GM19193 (cell line): ENCODE results near the gene GRIK2.

Experiments used
- POLR2A ChIP-seq: IDR thresholded peaks from 4 replicates; pipeline ENCODE4 v1.6.1; 2011; ENCODE audit not compliant: insufficient read depth, insufficient read length; ENCODE audit errors: extremely low read depth

The GRIK2 gene

DNA sequence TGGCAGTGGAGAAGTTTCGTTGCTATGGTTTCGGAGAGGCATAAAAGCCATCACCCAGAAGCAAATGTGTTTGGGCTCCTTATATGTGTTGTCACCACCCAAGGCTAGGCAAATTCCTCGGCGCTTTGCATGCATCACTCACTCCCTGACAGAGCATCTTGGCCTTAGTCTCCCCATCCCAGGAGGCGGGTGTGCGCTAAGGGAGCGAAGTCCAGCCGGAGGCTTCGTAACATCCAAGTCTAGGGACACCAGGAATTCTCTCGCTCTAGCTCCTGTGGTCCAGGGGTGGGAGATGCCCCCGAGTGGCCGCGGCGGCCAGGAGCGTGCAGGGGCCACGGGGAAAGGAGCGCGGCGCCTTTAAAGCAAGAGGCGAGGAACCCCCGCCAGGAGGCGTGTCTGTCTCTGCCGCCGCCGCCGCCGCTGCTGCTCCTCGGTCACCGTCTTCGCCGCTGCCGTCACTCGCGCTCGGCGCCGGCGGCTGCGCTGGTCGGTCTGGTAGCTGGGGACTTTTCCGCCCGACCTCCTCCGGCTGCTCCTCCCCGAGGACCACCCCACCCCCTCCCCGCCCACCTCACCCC lies at the start of gene GRIK2:
Gene GRIK2 (plus strand): TSS at position 458 of the 578 bp plus-strand sequence.
- no peak for TF ChIP-seq POLR2A

DNA sequence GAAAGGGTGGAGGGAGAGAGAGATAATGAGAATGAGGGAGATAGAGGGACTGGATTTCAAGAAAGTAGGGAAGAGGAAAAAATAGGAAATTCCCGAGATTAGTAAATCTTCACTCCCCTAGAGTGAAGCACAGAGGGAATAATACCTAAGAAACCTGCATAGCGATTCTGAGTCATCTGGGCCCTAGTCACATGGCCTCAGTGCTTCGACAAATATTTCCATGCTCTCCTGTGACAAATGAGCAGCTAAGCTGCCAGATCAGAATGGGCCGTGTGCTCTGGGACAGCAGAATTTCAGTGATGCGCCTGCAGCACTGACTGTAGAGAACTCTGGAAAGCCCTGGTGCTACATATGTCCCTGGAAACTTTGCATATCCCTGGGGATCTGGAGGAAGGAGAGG lies 48.6 kb upstream of the GRIK2 start:
- TF ChIP-seq POLR2A, result no peak

DNA sequence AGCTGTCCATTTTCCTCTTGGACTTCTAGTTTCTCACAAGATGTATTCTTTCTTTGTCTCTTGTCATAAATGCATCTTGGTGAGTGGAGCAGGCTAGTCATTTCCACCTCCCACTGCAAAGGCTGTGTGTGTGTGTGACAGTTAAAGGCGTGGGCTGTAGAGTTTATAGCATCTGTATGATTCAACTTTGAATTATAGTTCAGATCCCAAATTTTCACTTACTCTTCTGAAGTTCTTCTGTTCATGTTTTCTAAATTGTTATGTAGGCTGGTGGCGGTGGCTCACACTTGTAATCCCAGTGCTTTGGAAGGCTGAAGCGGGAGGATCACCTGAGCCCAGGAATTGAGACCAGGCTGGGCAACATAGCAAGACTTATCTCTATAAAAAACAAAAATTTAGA lies 44.7 kb upstream of the GRIK2 start:
- TF ChIP-seq POLR2A, result no peak

DNA sequence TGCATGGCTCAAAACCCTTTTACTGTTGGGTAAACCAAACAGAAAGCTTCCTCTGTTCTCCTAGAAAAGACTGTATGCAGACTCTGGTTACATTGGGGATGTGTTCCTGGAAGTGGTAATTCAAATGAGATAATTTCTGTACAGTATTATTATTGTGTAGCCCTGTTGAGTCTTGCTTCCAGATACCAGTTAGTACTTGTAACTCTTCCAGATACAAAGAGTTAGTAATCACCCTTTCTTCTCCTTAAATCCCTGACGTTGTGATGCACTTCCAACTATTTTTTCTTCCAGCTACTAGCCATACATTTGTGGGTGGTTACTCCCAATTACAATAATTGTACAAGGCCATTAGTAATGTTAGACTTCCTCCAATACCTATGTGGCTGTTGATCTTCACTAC lies 42.3 kb upstream of the GRIK2 start:
- no peak for TF ChIP-seq POLR2A

DNA sequence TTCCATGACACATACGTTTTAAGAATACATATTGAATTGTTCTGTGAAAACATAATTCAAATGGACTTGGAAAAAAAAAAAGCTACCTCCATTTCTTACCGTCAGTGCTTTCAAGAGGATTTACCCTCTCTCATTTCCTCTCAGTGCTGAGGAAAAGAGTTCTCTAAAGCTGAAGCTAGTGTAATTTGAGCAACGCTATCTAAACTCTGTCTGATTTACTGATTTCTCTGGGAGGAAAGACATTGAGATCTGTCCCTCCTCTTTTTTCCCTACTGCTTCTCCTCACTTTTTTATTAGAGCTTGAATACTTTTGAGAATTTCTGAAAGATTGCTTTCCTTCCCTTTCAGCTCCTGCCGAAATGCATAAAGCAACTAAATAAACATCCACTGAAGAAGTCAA lies 41.2 kb upstream of the GRIK2 start:
- TF ChIP-seq POLR2A, result no peak

DNA sequence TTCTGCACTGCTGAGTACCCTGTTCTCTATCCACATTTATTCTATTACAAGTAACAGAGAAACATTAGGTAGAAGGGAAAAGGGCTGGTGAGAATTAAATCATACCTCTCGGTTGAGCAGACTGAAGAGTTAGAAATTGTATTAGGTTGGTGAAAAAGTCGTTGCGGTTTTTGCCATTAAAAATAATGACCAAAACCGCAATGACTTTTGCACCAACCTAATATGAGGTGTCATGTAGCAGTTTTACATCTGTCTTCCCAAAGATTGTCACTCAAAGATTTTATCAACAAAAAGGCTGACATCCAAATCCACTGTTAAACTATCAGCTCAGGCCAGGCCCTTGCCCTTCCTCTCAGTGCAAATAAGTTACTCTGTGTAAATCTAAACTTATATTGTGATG lies 28.3 kb upstream of the GRIK2 start:
- TF ChIP-seq POLR2A, result no peak

DNA sequence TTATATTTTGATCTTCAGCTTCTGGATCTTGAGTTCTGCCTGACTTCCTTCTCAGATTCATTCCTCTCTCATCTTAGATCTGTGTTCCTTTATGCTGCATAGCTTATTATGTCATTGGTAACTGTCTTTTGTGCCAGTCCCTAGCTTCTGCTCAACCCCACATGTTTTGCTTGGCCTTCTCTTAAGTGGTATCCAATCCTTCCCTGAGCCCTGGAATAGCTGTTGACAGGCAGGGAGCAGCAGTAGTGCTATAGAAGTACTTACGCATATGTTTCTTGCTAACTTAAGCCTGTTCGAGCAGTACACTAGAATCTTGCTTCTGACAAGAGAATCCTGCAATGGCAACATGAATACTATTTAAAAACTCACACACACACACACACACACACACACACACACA lies 13.6 kb upstream of the GRIK2 start:
- TF ChIP-seq POLR2A, result no peak

DNA sequence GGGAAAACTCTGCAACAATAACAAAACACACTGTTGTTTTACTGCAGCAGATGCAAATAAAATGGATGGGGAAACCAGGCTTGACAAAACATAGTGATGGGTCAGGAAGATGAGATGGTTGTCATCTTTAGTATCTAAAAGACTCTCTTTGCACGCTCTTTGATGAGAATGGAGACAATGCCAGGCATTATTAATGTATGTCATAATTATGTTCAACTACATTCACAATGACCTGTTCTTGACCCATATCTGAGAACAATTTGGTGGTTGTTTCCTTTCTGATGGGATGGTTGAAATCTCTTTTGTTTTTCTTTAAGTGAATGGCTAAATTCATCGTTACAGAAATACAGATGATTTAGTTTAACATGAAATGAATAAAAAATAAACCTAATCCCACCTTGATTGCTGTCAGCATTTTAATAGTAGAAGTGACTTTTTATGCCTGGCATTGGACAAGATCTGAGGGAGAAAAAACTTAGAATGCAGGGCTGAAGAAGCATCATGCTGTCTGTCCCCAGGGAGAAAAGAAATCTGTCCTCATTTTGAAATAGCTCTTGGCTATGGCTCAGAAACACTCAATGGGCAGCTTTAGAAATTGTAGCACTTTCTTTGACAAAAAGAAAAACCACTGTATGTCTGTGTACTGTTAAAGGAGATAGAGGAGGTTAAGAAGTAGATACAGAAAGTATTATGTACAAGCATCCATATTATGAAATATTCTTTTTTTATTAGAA lies 12.4 kb upstream of the GRIK2 start:
- no peak for TF ChIP-seq POLR2A

DNA sequence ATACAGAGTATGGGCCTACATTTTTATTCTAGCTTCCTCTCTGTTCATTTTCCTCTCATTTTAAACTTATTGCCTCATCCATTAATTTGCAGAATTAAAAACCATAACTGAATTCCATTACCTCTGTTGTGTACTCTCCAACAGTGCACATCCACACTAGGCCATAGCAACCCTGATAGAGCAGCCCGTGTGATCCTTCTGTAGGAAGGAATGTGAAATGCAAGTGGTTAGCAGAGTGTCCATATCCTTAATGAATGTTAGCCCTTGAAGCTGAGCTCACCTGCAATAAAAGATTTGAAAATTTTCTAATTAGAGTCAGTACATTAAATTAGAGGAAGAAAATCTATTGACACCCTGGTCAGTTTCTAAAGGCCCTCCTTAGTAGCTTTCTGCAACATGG lies 6.5 kb upstream of the GRIK2 start:
- no peak for TF ChIP-seq POLR2A

DNA sequence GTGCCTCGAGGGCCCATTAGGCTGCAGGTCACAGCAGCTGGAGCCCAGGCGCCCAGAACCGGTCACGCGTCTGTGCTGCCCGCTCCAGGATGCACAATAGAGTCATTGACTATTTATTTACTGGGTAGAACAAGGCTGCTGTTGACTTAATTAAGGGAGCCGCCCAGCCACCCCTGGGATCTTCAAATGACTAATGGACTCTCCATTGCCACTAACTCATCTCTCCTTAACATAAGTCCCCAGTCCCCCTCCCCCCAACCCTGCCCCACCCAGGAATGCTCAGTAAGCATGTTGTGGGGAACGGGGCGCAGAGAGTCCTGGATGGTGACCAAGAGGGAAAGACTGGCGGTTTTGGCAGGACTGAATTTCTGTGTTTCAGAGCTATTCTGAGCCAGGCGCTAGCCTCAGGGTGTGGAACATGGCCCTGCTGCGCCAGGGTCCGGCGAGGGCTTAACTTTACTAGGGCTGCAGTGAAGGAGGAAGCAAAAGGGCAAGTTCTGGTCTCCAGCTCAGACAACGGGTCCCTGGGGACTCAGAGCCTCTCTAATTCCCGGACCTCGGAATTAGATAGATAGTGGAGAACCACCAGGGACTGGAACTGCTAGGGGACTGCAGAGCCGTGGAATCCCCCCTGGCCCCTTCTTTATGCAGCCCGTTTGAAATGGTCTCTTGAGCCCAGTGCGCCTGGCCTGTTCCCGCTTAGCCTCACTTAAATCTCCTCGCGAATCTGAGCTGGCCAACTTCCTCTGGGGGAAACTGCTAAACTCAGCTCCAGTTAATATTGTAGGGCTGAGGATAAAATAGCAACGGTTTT lies 1.5 kb upstream of the GRIK2 start:
- no peak for TF ChIP-seq POLR2A

DNA sequence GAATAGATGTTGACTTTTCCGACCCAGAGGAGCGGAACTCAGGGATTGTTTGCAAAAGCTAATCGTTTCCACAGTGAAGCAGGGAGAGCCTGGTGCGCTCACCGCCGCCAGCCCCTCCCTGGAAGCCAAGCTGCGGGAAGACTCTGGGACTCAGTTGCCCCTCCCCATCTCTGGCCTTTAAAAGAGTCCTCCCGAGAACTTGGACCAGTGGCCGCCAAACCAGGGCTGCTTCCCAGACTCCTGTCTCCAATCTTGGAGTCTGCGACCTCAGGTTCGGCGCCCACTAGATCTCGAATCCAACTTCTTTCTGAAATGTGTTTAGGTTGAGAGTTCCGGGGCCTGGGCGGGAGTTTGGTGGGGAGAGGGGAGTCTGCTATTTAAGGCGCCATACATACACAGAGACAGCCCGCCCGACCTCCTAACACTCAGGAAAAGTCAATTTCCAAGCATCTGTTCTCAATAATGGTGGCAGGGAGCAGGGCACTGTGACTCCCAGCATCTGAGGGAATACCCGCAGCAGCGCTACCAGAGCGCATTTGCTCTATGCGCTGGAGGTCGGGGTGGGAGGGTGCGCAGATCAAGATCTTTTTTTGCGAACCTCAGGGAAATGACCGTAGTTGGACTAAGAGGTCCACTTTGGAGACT lies 800 bp upstream of the GRIK2 start:
- no peak for TF ChIP-seq POLR2A

DNA sequence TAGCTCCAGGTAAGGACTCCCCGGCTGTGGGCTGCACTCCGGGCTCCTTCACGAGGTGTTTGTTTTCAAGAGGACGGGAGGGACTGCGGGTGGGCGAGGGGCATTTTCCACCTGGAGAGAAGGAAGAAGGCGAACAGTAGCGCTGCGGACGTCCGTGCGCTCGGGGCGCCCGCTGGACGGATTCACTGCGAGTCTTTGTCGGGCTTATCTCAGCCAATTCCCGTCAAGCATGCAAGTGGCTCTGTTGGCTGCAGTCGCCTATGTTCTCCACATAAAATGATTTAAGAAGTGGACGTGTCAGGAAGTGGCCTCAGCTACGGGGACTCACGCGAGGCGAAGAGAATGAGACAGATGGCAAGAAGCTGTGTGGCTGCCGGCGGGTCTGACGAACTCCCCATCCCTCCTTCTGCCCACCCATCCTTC lies 332 bp downstream of the GRIK2 start:
- no peak for TF ChIP-seq POLR2A

DNA sequence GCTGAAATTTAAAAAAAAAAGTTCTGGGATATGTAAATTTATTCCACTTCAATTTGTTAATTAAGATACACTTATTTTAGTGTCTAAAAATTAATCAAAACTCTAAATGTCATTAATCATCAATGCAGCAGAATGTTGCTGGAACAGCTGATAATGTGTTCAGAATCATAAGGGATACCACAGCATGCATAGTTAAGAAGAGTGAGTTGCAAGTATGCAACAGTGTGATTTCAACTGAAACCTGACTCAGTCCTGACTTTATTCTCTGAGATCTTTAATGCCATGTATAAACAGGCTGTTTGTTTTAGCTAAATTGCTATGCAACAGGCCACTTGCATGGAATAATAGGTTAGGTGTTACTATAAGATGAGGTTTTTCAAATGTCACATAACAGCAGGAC lies 1.4 kb downstream of the GRIK2 start:
- no peak for TF ChIP-seq POLR2A

DNA sequence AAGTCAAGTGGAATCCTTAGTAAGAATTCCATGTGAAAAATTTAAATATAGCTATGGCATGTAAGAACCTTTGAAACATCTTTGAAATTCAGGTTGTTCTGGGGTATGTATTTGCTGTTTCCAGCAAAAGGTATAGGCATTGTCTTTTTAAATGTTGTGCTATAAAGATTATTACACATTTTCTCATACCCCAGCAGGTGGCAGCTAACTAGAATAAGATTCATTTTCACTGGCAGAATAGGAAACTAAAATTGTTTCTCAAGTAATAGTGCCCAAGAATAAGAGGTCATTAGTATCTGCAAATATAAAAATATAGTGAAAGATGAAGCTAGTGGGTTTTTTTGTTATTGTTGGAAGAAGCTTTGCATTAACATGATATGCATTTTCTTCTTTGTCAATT lies 1.8 kb downstream of the GRIK2 start:
- no peak for TF ChIP-seq POLR2A

DNA sequence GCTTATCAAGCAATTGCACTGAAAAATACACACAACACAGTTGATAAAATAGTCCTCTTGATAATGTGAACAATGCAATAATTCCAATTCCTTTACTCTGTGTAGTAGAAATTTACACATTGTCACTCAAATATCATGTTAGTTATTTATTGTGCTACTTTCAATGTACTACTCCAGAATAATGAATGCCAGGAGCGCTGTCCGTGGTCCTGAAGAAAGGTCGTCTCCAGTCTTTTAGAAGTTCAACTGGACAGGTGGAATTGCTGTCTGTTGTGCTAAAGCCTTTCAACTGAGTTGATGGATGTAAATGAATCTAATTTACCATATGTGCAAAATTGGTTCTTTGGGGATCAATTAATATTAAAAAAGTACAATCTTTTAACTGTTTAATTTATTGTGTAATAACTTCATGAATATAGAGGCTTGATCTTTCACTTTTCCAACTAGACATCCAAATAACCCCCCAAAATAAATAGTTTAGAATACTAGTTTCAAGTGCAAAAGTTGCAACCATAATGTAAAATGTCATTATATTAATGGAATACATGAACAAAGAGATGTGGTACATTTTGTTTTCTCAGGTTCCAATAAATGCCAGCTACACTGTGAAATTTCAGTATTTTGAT lies 3.2 kb downstream of the GRIK2 start:
- TF ChIP-seq POLR2A, result no peak

DNA sequence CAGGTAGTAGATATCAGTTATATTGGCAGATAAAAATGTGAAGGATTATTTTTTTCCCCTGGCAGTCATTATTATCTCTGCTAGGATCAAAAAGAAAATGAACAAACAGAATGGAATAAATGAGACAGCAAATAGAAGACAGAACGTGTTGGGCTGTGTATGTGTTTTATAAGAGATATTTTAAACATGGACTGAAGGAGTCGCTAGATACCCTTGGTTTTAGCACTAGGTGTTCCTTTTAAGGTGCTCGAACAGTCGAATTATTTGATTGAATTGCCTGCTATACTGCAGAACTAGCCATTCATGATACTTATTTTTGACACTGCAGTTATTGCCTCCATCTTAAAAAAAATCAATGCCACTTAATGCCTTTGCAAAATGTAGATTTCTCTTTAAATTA lies 3.7 kb downstream of the GRIK2 start:
- TF ChIP-seq POLR2A, result no peak
